Eye (tissue), 1 donor: ENCODE results near the gene OVCA2.

ENCODE experiments used
- DNase-seq: peaks from one replicate; pipeline ENCODE4 v3.0.0-alpha.2; 2015

The OVCA2 gene

GRCh38 chr17:2034806-2035540 lies 6.8 kb upstream of the OVCA2 start:
- no peak for DNase-seq

- DNase-seq: no peak
Observed at GRCh38 chr17:2035541-2036488, 6.0 kb upstream of the OVCA2 start.

GRCh38 chr17:2037155-2037554 lies 4.7 kb upstream of the OVCA2 start:
- peak; percentile 37 for DNase-seq

GRCh38 chr17:2040219-2040827 lies 1.5 kb upstream of the OVCA2 start:
- DNase-seq: no peak

- DNase-seq: no peak
Observed at GRCh38 chr17:2040942-2041560, 771 bp upstream of the OVCA2 start.

- DNase-seq: peak; percentile 72
Observed at GRCh38 chr17:2042390-2042847, 597 bp downstream of the OVCA2 start.

- no peak for DNase-seq
Observed at GRCh38 chr17:2042933-2043332, 1.1 kb downstream of the OVCA2 start.

GRCh38 chr17:2043785-2044184 lies 2.0 kb downstream of the OVCA2 start:
- no peak for DNase-seq

- no peak for DNase-seq
Observed at GRCh38 chr17:2044263-2044894, 2.6 kb downstream of the OVCA2 start.

GRCh38 chr17:2047590-2047989 lies 5.8 kb downstream of the OVCA2 start:
- DNase-seq: no peak

GRCh38 chr17:2048805-2049204 lies 7.0 kb downstream of the OVCA2 start:
- no peak for DNase-seq

- DNase-seq: peak; percentile 91
Observed at GRCh38 chr17:2049333-2050299, 7.8 kb downstream of the OVCA2 start.

GRCh38 chr17:2050300-2051060 lies 8.7 kb downstream of the OVCA2 start:
- peak; percentile 89 for DNase-seq

GRCh38 chr17:2051061-2051932 lies 9.5 kb downstream of the OVCA2 start:
- DNase-seq: peak; percentile 60

GRCh38 chr17:2051933-2052559 lies 10.2 kb downstream of the OVCA2 start:
- no peak for DNase-seq

GRCh38 chr17:2053380-2054261 lies 11.8 kb downstream of the OVCA2 start:
- DNase-seq: peak; percentile 81

- DNase-seq: no peak
Observed at GRCh38 chr17:2054262-2054511, 12.4 kb downstream of the OVCA2 start.
